GM12878 (cell line): ENCODE measurements around the gene VSIG10L2. TPM values are rescaled to one million over a fixed set of nuclear protein-coding genes. Genes with fewer than 3 reads are reported as not detected.

ENCODE experiments used
- ATAC-seq: fragments of 200-7000 bp; cut with Tn5 transposase; 3 replicates; pipeline ENCODE4 v1.9.1; 2020; ENCODE audit warnings: mild to moderate bottlenecking, moderate library complexity
- BruUV-seq: library from RNA; stranded (reverse); fragments of 400-500 nt; replicated peaks from 2 replicates; lab custom pipeline; 2021; lab: Mats Ljungman, UMichigan
- CTCF ChIA-PET: fragments of 300-600 bp; sonication (Branson Sonifier 250); formaldehyde crosslinking; extraction: SDS; loops from one replicate; lab custom pipeline; 2021; ENCODE audit warnings: inconsistent platforms; lab: Yijun Ruan, JAX
- POLR2A ChIA-PET: fragments of 350-600 bp; formaldehyde crosslinking; extraction: SDS; loops from one replicate; lab custom pipeline; 2021; ENCODE audit warnings: inconsistent platforms; lab: Charles Lee
- RAD21 ChIA-PET: fragments of 300-600 bp; sonication (Branson Sonifier 250); formaldehyde crosslinking; loops from one replicate; lab custom pipeline; 2023; ENCODE audit warnings: antibody characterized with exemption; ENCODE audit not compliant: unreplicated experiment; lab: Charles Lee
- SMC1A ChIA-PET: fragments of 300-600 bp; sonication (Branson Sonifier 250); formaldehyde crosslinking; loops from one replicate; lab custom pipeline; 2023; ENCODE audit not compliant: unreplicated experiment, uncharacterized antibody; lab: Charles Lee
- DNase-seq: peaks from one replicate; pipeline ENCODE4 v3.0.0-alpha.2; 2011; ENCODE audit warnings: low read depth, low spot score
- FAIRE-seq: peaks from 3 replicates; lab custom pipeline; 2011; peaks lifted over from hg19 to GRCh38; lab: Jason Lieb, UNC
- H2AFZ ChIP-seq: 2 replicates; pipeline ENCODE4 v1.6.0; 2011; ENCODE audit warnings: low read depth, low read length, control low read depth; ENCODE audit not compliant: control insufficient read depth
- H3K27ac ChIP-seq: 2 replicates; pipeline ENCODE4 v1.5.1; 2011; ENCODE audit warnings: control low read depth; ENCODE audit not compliant: control insufficient read depth, insufficient read depth
- H3K27me3 ChIP-seq, 2 experiments: replicated peaks in 1 of 2; 2 replicates each; pipeline versions ENCODE4 v1.6.0 to v1.6.1; 2011; ENCODE audit warnings: low read length in 1 of 2; ENCODE audit not compliant: control insufficient read depth in 2 of 2, insufficient read depth in 2 of 2
- H3K36me3 ChIP-seq, 2 experiments: 2 replicates each; pipeline ENCODE4 v1.5.1; 2011; ENCODE audit warnings: low read length in 1 of 2; ENCODE audit not compliant: control insufficient read depth in 2 of 2, insufficient read depth in 2 of 2
- H3K4me1 ChIP-seq: 2 replicates; pipeline ENCODE4 v1.6.1; 2011; ENCODE audit warnings: mild to moderate bottlenecking, low read length, moderate library complexity, mixed read lengths; ENCODE audit not compliant: control insufficient read depth, insufficient read depth
- H3K4me2 ChIP-seq: 2 replicates; pipeline ENCODE4 v1.6.0; 2011; ENCODE audit warnings: control low read depth; ENCODE audit not compliant: control insufficient read depth, insufficient read depth
- H3K4me3 ChIP-seq: fragments of 200-600 bp; sonication (generic); 2 replicates; pipeline ENCODE4 v1.5.1; 2016
- H3K79me2 ChIP-seq: 2 replicates; pipeline ENCODE4 v1.6.0; 2011; ENCODE audit warnings: low read length; ENCODE audit not compliant: control insufficient read depth, insufficient read depth
- H3K9ac ChIP-seq: 2 replicates; pipeline ENCODE4 v1.8.0; 2011; ENCODE audit warnings: low read length, control low read depth, mixed read lengths; ENCODE audit not compliant: control insufficient read depth, insufficient read depth
- H3K9me3 ChIP-seq: replicated peaks from 3 replicates; pipeline ENCODE4 v1.5.1; 2011; ENCODE audit warnings: mild to moderate bottlenecking, low read length; ENCODE audit not compliant: control insufficient read depth, insufficient read depth
- H4K20me1 ChIP-seq: 2 replicates; pipeline ENCODE4 v1.6.0; 2011; ENCODE audit not compliant: control insufficient read depth, insufficient read depth
- HDGF ChIP-seq: fragments of 450-650 bp; IDR thresholded peaks from 2 replicates; pipeline ENCODE4 v1.6.1; 2016; ENCODE audit warnings: antibody characterized with exemption
- KLF5 ChIP-seq: fragments of 450-650 bp; IDR thresholded peaks from 2 replicates; pipeline ENCODE4 v1.6.1; 2014; ENCODE audit warnings: mild to moderate bottlenecking; ENCODE audit not compliant: partially characterized antibody
- NR2C2 ChIP-seq: IDR thresholded peaks from 2 replicates; pipeline ENCODE4 v1.6.1; 2011; ENCODE audit warnings: borderline replicate concordance, low read depth; ENCODE audit not compliant: control insufficient read depth, insufficient read length
- POLR2A ChIP-seq: IDR thresholded peaks from 2 replicates; pipeline ENCODE4 v1.6.1; 2011; ENCODE audit warnings: low read depth, mild to moderate bottlenecking, low read length
- POU2F2 ChIP-seq: IDR thresholded peaks from 3 replicates; pipeline ENCODE4 v1.6.1; 2011; ENCODE audit warnings: low read depth, mild to moderate bottlenecking, low read length, borderline replicate concordance
- SMAD5 ChIP-seq: IDR thresholded peaks from 2 replicates; pipeline ENCODE4 v1.6.1; 2016; ENCODE audit warnings: antibody characterized with exemption, low read depth
- SREBF2 ChIP-seq: IDR thresholded peaks from 2 replicates; pipeline ENCODE4 v1.6.1; 2012; ENCODE audit warnings: mild to moderate bottlenecking, low read length
- WGBS: methylation state at CpG from one replicate; pipeline ENCODE4 v1.1.6; 2016; ENCODE audit warnings: low lambda C conversion rate; ENCODE audit not compliant: insufficient replicate concordance, insufficient coverage; ENCODE audit errors: missing lambda C conversion rate; 5-methylcytosine and 5-hydroxymethylcytosine counted together
- in situ Hi-C: fragments of 300-500 bp; cut with MboI; formaldehyde crosslinking; loops from 9 replicates; pipeline ENCODE4 v1.14.3; 2018; ENCODE audit warnings: mixed read lengths
- intact Hi-C: fragments of 100-400 bp; cut with micrococcal nuclease; formaldehyde crosslinking; loops from one replicate; pipeline ENCODE4 v1.14.2; 2022; ENCODE audit not compliant: unreplicated experiment
- polyA plus RNA-seq, 11 experiments: library from polyadenylated mRNA; depleted of rRNA in 4 of 11; unstranded in 6 of 11; stranded (reverse) in 5 of 11; fragments of >200 nt; fragmentation: Nextera tagmentation in 4 of 11; fragmentation: Illumina TruSeq in 1 of 11; extraction: Ambion mirVana in 4 of 11; extraction: Trizol in 1 of 11; gene quantifications; 1 replicate in 1 of 11; 2 replicates in 10 of 11; pipeline versions ENCODE4 v1.2.1 to v1.2.3, GENCODE V29; 2011 to 2016; ENCODE audit warnings: inconsistent platforms in 2 of 11, missing spikeins in 2 of 11, low read depth in 1 of 11
- total RNA-seq, 4 experiments: library from RNA; depleted of rRNA in 3 of 4; stranded (reverse); fragments of >200 nt in 3 of 4; fragmentation: Illumina TruSeq in 1 of 4; extraction: Trizol in 1 of 4; gene quantifications; 2 replicates each; pipeline versions ENCODE4 v1.2.1 to v1.2.3, GENCODE V29; 2013 to 2021
- TF ChIP-seq, protein P1 (sequence below): IDR thresholded peaks from 2 replicates; pipeline ENCODE4 v1.6.1; 2012; ENCODE audit warnings: low read depth, low read length, improper control_type of control experiment

Gene VSIG10L2
- total and polyA plus RNA-seq, 10 of the 15 experiments (the other 5 are each of a cell fraction or from before 2014, with no cell fraction given): 0.02 TPM; not detected in 9

DNA sequence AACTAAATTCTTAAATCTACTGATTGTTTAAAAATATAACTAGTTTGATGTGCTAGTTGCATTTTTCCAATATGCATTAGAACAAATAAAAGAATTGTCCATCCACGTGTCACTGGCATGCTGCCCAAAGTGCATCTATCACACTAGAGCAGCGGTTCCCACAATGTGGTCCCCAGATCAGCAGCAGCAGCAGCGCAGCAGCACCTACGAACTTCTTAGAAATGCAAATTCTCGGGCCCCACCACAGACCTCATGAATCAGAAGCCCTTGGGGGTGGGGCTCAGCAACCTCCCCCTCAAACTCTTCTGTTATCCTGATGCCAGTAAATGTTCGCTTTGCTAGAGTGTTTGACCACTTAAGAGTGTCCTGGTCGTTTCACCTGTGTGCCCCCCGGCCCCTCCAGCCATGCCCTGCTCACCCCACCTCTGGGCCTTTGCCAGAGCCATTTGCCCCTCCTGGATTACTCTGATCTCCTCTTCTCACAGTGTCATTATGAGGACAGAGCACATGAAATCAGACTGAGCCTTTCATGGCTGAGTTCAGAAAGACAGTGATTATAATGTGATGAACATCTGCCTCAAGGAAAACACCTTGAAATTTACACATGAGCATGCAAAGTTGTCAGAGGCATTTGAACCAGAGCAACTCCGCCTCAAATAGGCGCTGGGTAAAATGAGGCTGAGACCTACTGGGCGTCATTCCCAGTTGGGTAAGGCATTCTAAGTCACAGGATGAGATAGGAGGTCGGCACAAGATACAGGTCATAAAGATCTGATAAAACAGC is 12.6 kb upstream of the VSIG10L2 start:
- no peaks in the 10 kb centered on the region for H4K20me1 ChIP-seq
- H2AFZ ChIP-seq: no peak overlapping the region
- in situ Hi-C loops: no loop called here
- TF ChIP-seq POU2F2 (peak; percentile 25; the same call in 1 of the 3 replicates), SMAD5 (no peak), KLF5 (no peak)
- SMC1A ChIA-PET: interaction anchor here (2.7 kb wide), 1 partner anchor 260 kb away, joined by 10 read pairs; no protein-coding TSS in a partner anchor
- BruUV-seq: no TSS peak
- H3K9ac ChIP-seq: no peak overlapping the region
- H3K4me1 ChIP-seq: no peaks in the 10 kb centered on the region
- WGBS: 22% methylated on average over 12 of the region's 12 CpGs
- RAD21 ChIA-PET: no interaction called here
- POLR2A ChIA-PET: no interaction called here
- H3K79me2 ChIP-seq: no peaks in the 10 kb centered on the region
- CTCF ChIA-PET: interaction anchor here (0.9 to 1.9 kb wide), 2 partner anchors 22 to 260 kb away, joined by 3 to 11 read pairs; no protein-coding TSS in a partner anchor
- H3K27ac ChIP-seq: no peak overlapping the region
- DNase-seq (no peak), FAIRE-seq (no peak), ATAC-seq (peak; percentile 67)
- H3K4me3 ChIP-seq: no peak overlapping the region
- no peaks in the 10 kb centered on the region for H3K9me3 ChIP-seq
- H3K27me3 ChIP-seq: no peaks in the 10 kb centered on the region; a peak in 1 of 4 replicates
- no peaks in the 10 kb centered on the region for H3K36me3 ChIP-seq
- intact Hi-C loops: no loop called here
- H3K4me2 ChIP-seq: no peak overlapping the region

DNA sequence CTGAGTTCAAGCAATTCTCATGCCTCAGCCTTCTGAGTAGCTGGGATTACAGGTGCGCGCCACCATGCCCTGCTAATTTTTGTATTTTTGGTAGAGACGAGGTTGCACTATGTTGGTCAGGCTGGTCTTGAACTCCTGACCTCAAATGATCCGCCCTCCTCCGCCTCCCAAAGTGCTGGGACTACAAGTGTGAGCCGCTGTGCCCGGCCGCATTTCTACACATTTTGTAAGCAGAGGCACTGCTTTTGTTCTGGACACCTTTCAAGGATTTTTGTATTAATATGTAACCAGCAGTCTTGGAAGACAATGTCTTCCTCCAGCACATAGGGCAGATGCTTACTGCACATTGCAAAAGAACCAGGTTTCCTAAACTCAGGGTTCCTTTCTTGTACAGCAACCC is 11.4 kb upstream of the VSIG10L2 start:
- DNase-seq (no peak), FAIRE-seq (no peak), ATAC-seq (no peak)
- intact Hi-C loops (no loop called here), in situ Hi-C loops (no loop called here)
- RAD21 ChIA-PET: interaction anchor here (1.6 kb wide), 1 partner anchor 259 kb away, joined by 8 read pairs; no protein-coding TSS in a partner anchor
- Histone ChIP-seq H3K9me3 (no peaks in the 10 kb centered on the region), H3K4me2 (no peak overlapping the region), H3K4me1 (no peaks in the 10 kb centered on the region), H3K79me2 (no peaks in the 10 kb centered on the region), H3K4me3 (no peak overlapping the region), H4K20me1 (no peaks in the 10 kb centered on the region), H3K36me3 (no peaks in the 10 kb centered on the region), H3K9ac (no peak overlapping the region), H3K27me3 (no peaks in the 10 kb centered on the region; a peak in 1 of 4 replicates), H3K27ac (no peak overlapping the region), H2AFZ (no peak overlapping the region)
- CTCF ChIA-PET: interaction anchor here (1.0 to 12.1 kb wide), 4 partner anchors 11 to 365 kb away, joined by 4 to 220 read pairs (median 4); no protein-coding TSS in a partner anchor
- whole genome bisulfite sequencing: 75% methylated on average over 8 of the region's 8 CpGs
- SMC1A ChIA-PET: interaction anchor here (1.0 kb wide), 1 partner anchor 189 kb away, joined by 3 read pairs; no protein-coding TSS in a partner anchor
- no TSS peak for BruUV-seq
- POLR2A ChIA-PET: no interaction called here
- TF ChIP-seq, protein P1, sequence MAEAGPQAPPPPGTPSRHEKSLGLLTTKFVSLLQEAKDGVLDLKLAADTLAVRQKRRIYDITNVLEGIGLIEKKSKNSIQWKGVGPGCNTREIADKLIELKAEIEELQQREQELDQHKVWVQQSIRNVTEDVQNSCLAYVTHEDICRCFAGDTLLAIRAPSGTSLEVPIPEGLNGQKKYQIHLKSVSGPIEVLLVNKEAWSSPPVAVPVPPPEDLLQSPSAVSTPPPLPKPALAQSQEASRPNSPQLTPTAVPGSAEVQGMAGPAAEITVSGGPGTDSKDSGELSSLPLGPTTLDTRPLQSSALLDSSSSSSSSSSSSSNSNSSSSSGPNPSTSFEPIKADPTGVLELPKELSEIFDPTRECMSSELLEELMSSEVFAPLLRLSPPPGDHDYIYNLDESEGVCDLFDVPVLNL: no peak
- TF ChIP-seq SREBF2: no peak
- TF ChIP-seq POLR2A: no peak
- TF ChIP-seq HDGF: no peak
- no peak for TF ChIP-seq NR2C2
